HepG2 (cell line): Measurements from ENCODE around the gene RAB36. TPM values are rescaled to one million over a fixed set of nuclear protein-coding genes. Genes with fewer than 3 reads are reported as not detected.

Source experiments
- BRCA1 ChIP-seq: sonication (generic); formaldehyde crosslinking; IDR thresholded peaks from 2 replicates; pipeline ENCODE4 v1.4.0; 2020; ENCODE audit warnings: missing genetic modification reagents
- CBX1 ChIP-seq: IDR thresholded peaks from one replicate; pipeline ENCODE4 v1.6.1; 2016; ENCODE audit warnings: antibody characterized with exemption, low read depth
- EED ChIP-seq: sonication (generic); formaldehyde crosslinking; IDR thresholded peaks from 2 replicates; pipeline ENCODE4 v1.5.0; 2020; ENCODE audit warnings: mild to moderate bottlenecking, missing genetic modification reagents
- FOXK2 ChIP-seq: fragments of 450-650 bp; IDR thresholded peaks from 2 replicates; pipeline ENCODE4 v1.6.1; 2016
- HHEX ChIP-seq: IDR thresholded peaks from 2 replicates; pipeline ENCODE4 v1.6.1; 2016; ENCODE audit warnings: control low read depth
- MTERF4 ChIP-seq: sonication (generic); formaldehyde crosslinking; IDR thresholded peaks from 2 replicates; pipeline ENCODE4 v1.8.0; 2023; ENCODE audit warnings: mild to moderate bottlenecking, missing genetic modification reagents
- NR3C1 ChIP-seq: sonication (generic); formaldehyde crosslinking; IDR thresholded peaks from 2 replicates; pipeline ENCODE4 v1.4.0; 2020; ENCODE audit warnings: missing genetic modification reagents
- RBM39 ChIP-seq: fragments of 200-400 bp; formaldehyde crosslinking; IDR thresholded peaks from one replicate; pipeline ENCODE4 v1.6.1; 2018; ENCODE audit warnings: antibody characterized with exemption, mild to moderate bottlenecking, low read depth, low read length; ENCODE audit not compliant: poor library complexity, severe bottlenecking
- SP4 ChIP-seq: sonication (generic); formaldehyde crosslinking; IDR thresholded peaks from 2 replicates; pipeline ENCODE4 v1.8.1; 2023; ENCODE audit warnings: mild to moderate bottlenecking, missing genetic modification reagents
- THAP9 ChIP-seq: sonication (generic); formaldehyde crosslinking; IDR thresholded peaks from 2 replicates; pipeline ENCODE4; 2020; ENCODE audit warnings: missing genetic modification reagents, mild to moderate bottlenecking, borderline replicate concordance
- TOPORS ChIP-seq: sonication (generic); formaldehyde crosslinking; IDR thresholded peaks from 2 replicates; pipeline ENCODE4 v1.8.0; 2023; ENCODE audit warnings: mild to moderate bottlenecking, missing genetic modification reagents
- YEATS2 ChIP-seq: sonication (generic); formaldehyde crosslinking; IDR thresholded peaks from 2 replicates; pipeline ENCODE4 v1.4.0; 2020; ENCODE audit warnings: missing genetic modification reagents, borderline replicate concordance
- ZBTB10 ChIP-seq: sonication (generic); formaldehyde crosslinking; IDR thresholded peaks from 2 replicates; pipeline ENCODE4 v1.4.0; 2020; ENCODE audit warnings: missing genetic modification reagents, borderline replicate concordance
- ZBTB2 ChIP-seq: sonication (generic); formaldehyde crosslinking; IDR thresholded peaks from 2 replicates; pipeline ENCODE4 v1.8.0; 2022; ENCODE audit warnings: low read depth, missing genetic modification reagents
- ZBTB34 ChIP-seq: sonication (generic); formaldehyde crosslinking; IDR thresholded peaks from 2 replicates; pipeline ENCODE4 v1.8.0; 2022; ENCODE audit warnings: mild to moderate bottlenecking, missing genetic modification reagents
- ZFY ChIP-seq: sonication (generic); formaldehyde crosslinking; IDR thresholded peaks from 2 replicates; pipeline ENCODE4 v1.4.0; 2020; ENCODE audit warnings: missing genetic modification reagents
- ZKSCAN8 ChIP-seq: IDR thresholded peaks from 2 replicates; pipeline ENCODE4 v1.6.1; 2016; ENCODE audit warnings: borderline replicate concordance, missing genetic modification reagents, missing compliant biosample characterization
- ZNF350 ChIP-seq: sonication (generic); formaldehyde crosslinking; IDR thresholded peaks from 2 replicates; pipeline ENCODE4 v1.4.0; 2020; ENCODE audit warnings: mild to moderate bottlenecking, low read depth, missing genetic modification reagents, borderline replicate concordance
- ZNF563 ChIP-seq: sonication (generic); formaldehyde crosslinking; IDR thresholded peaks from 2 replicates; pipeline ENCODE4 v1.8.0; 2022; ENCODE audit warnings: mild to moderate bottlenecking, moderate library complexity, missing genetic modification reagents
- ZNF629 ChIP-seq: sonication (generic); formaldehyde crosslinking; conservative IDR thresholded peaks from 2 replicates; pipeline ENCODE4 v1.5.0; 2020; ENCODE audit warnings: missing genetic modification reagents
- ZNF703 ChIP-seq: sonication (generic); formaldehyde crosslinking; IDR thresholded peaks from 2 replicates; pipeline ENCODE4 v1.5.1; 2020; ENCODE audit warnings: missing genetic modification reagents, mild to moderate bottlenecking, moderate library complexity, borderline replicate concordance
- polyA plus RNA-seq, 8 experiments: library from polyadenylated mRNA; depleted of rRNA in 3 of 8; stranded (reverse) in 7 of 8; unstranded in 1 of 8; fragments of >200 nt; fragmentation: Illumina TruSeq in 4 of 8; extraction: Trizol in 4 of 8; gene quantifications; 2 replicates each; pipeline versions ENCODE4 v1.2.1 to v1.2.3, GENCODE V29; 2011 to 2016; ENCODE audit warnings: low read depth in 4 of 8, missing spikeins in 1 of 8, mixed read lengths in 1 of 8; ENCODE audit not compliant: insufficient read depth in 1 of 8
- total RNA-seq, 5 experiments: library from RNA; depleted of rRNA; stranded (reverse); fragments of >200 nt; fragmentation: Illumina TruSeq; extraction: Trizol; gene quantifications; 2 replicates each; pipeline ENCODE4 v1.2.3, GENCODE V29; 2016; ENCODE audit warnings: low read depth in 1 of 5

RAB36 gene
- total and polyA plus RNA-seq, 2 of the 13 experiments (the other 11 are each of a cell fraction or from before 2014, with no cell fraction given): 0.24 to 0.86 TPM

- TF ChIP-seq YEATS2 (CRISPR knock-in tag) (no peak), EED (CRISPR knock-in tag) (no peak), ZNF563 (CRISPR knock-in tag) (no peak), NR3C1 (CRISPR knock-in tag) (no peak), SP4 (CRISPR knock-in tag) (no peak; the same call in 1 of the 2 replicates), ZNF629 (CRISPR knock-in tag) (peak; percentile 72), RBM39 (no peak), MTERF4 (CRISPR knock-in tag) (0 out of 2 replicates have a peak, but pooled peaks have one; percentile 44), ZBTB10 (CRISPR knock-in tag) (no peak), ZFY (CRISPR knock-in tag) (0 out of 2 replicates have a peak, but pooled peaks have one; percentile 23), ZNF703 (CRISPR knock-in tag) (no peak), THAP9 (no peak), CBX1 (no peak), ZKSCAN8 (CRISPR knock-in tag) (no peak), BRCA1 (CRISPR knock-in tag) (no peak), ZNF350 (no peak), FOXK2 (no peak), ZBTB2 (CRISPR knock-in tag) (no peak), ZBTB34 (CRISPR knock-in tag) (no peak), HHEX (CRISPR knock-in tag) (no peak), TOPORS (CRISPR knock-in tag) (no peak)
Observed at GRCh38 chr22:23178512-23179254, 33.4 kb downstream of the RAB36 start (continued).
